Adrenal gland (tissue), 12 donors: ENCODE measurements around the gene FAM20C. TPM values are rescaled to one million over a fixed set of nuclear protein-coding genes. Genes with fewer than 3 reads are reported as not detected.

Experiments
- DNase-seq, 7 donors: peaks; one replicate each; pipeline ENCODE4 v3.0.0-alpha.2; 2019 to 2020
- H3K27ac ChIP-seq, 5 donors: fragments of 200-600 bp; sonication (generic) in 4 of 5; 1 replicate in 3 of 5; 2 replicates in 2 of 5; pipeline versions ENCODE4 v1.5.1 to v1.8.0; 2016 to 2020; ENCODE audit warnings: mild to moderate bottlenecking in 1 of 5
- H3K27me3 ChIP-seq: fragments of 200-600 bp; 2 replicates; pipeline ENCODE4 v1.8.0; 2021
- H3K36me3 ChIP-seq, 2 donors: fragments of 200-600 bp; replicated peaks in 1 of 2; 1 replicate in 1 of 2; 2 replicates in 1 of 2; pipeline versions ENCODE4 v1.5.1 to v1.8.0; 2018 to 2022
- H3K4me1 ChIP-seq, 2 donors: fragments of 200-600 bp; replicated peaks in 1 of 2; 1 replicate in 1 of 2; 2 replicates in 1 of 2; pipeline versions ENCODE4 v1.5.1 to v1.8.0; 2018 to 2021
- H3K4me3 ChIP-seq, 4 donors: fragments of 200-600 bp; sonication (generic) in 3 of 4; one replicate each; pipeline ENCODE4 v1.5.1; 2016 to 2018
- H3K9me3 ChIP-seq, 3 donors: fragments of 200-600 bp; sonication (generic) in 1 of 3; replicated peaks in 1 of 3; 1 replicate in 2 of 3; 2 replicates in 1 of 3; pipeline versions ENCODE4 v1.5.1 to v1.8.0; 2016 to 2021
- CTCF ChIP-seq, 6 experiments: fragments of 450-650 bp in 4 of 6; fragments of 200-600 bp in 2 of 6; sonication (generic) in 1 of 6; IDR thresholded peaks; 1 replicate in 5 of 6; 2 replicates in 1 of 6; pipeline versions ENCODE4 v1.5.1 to v1.8.0; 2016 to 2021; ENCODE audit warnings: antibody characterized with exemption in 6 of 6, mild to moderate bottlenecking in 2 of 6, moderate library complexity in 1 of 6
- POLR2A ChIP-seq, 2 donors: fragments of 450-650 bp; IDR thresholded peaks; one replicate each; pipeline ENCODE4 v1.6.1; 2017; ENCODE audit warnings: antibody characterized with exemption in 2 of 2, mild to moderate bottlenecking in 2 of 2, moderate library complexity in 1 of 2
- WGBS, 4 donors: extraction: QIAGEN DNeasy Blood & Tissue Kit in 2 of 4; methylation state at CpG; one replicate each; pipeline versions ENCODE4 v1.1.5 to v1.1.7; 2013 to 2017; 5-methylcytosine and 5-hydroxymethylcytosine counted together
- intact Hi-C, 2 donors: fragments of 100-400 bp; cut with DNase I; formaldehyde crosslinking; loops; one replicate each; pipeline versions ENCODE4 v1.14.1 to v1.15.0; 2022 to 2023
- polyA plus RNA-seq, 3 donors: library from polyadenylated mRNA; stranded (reverse); fragments of 200-250 nt in 2 of 3; fragments of 350-450 nt in 1 of 3; fragmentation: Illumina TruSeq in 1 of 3; extraction: RNeasy Lipid Tissue Mini Kit (QIAGEN cat#74804) in 1 of 3; gene quantifications; one replicate each; pipeline ENCODE4 v1.2.3, GENCODE V29; 2013 to 2014
- total RNA-seq, 9 donors: library from RNA; depleted of rRNA in 4 of 9; stranded (reverse); fragments of >200 nt in 4 of 9; fragments of 120-200 nt in 1 of 9; fragmentation: NEBNext Ultra II Directional in 1 of 9; extraction: Animal tissue kit (Norgen Biotek cat#: 25700) in 1 of 9; gene quantifications; one replicate each; pipeline versions ENCODE4 v1.1.0 to v1.2.4, GENCODE V29; 2013 to 2023
- donor health status: healthy with polysubstance abuse.
- donor health status: Bipolar disorder and iron deficiency.
- donor health status: DM: yes; HTN: yes; CAD: no.
- donor health status: DM: no; HTN: no; CAD: no.
- donor health status: DM: no; HTN: no; CAD: no.
- donor health status: DM: yes; HTN: yes; CAD: no.

FAM20C gene
- total and polyA plus RNA-seq, 12 donors = 2.8 to 57.9 (median 36.0) TPM

GRCh38 chr7:209906-210305 lies 17.5 kb downstream of the FAM20C start:
- no peak for TF ChIP-seq POLR2A (IDR thresholded peaks at IDR 0.05)
- no peak for TF ChIP-seq CTCF (IDR thresholded peaks at IDR 0.05)
- intact Hi-C loops = no loop called here
- Histone ChIP-seq H3K4me1 (no peaks in the 10 kb centered on the region), H3K27ac (no peak overlapping the region), H3K9me3 (no peaks in the 10 kb centered on the region), H3K27me3 (no peaks in the 10 kb centered on the region), H3K36me3 (peaks cover 0 to 21% of the 10 kb centered on the region in 2 donors), H3K4me3 (no peak overlapping the region)
- WGBS, 4 donors = 79 to 85% (median 82%) methylated on average over 13 to 24 of the region's 24 CpGs
- DNase-seq = no peak

- H3K4me1 ChIP-seq = no peaks in the 10 kb centered on the region
Observed at GRCh38 chr7:210401-210925, 18.1 kb downstream of the FAM20C start.

DNA sequence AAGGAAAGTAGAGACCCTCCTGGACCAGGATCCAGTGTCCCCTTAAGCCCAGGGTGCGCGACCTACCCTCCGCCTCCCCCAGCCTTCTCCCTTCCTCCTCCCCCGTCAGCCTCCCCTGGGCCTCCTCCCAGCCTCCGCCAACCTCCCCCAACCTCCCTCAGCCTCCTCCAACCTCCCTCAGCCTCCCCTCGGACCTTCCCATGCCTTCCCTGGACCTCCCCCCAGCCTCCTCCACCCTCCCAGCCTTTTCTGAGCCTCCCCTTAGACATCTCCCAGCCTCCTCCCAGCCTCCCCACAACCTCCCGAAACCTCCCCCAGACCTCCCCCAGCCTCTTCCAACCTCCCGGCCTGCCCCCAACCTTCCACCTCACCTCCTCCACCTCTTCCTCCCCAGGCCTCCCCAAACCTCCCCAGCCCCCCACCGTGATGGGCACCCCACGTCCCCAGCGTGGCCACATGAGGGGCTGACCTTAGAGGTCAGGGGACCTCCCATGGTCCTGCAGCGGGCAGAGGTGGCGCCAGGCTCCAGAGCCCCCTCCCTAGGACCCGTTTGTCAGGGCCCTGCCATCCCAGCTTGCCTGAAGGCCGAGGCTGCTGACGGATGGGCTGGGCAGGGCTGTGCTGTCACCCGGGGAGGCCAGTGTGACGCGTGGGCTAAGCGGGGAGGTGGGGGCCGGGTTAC lies 18.8 kb downstream of the FAM20C start:
- WGBS, 4 donors = 84 to 92% (median 90%) methylated on average over 15 to 21 of the region's 21 CpGs
- intact Hi-C loops = no loop called here
- peaks cover 0 to 18% of the 10 kb centered on the region in 2 donors for H3K36me3 ChIP-seq
- H3K9me3 ChIP-seq = no peaks in the 10 kb centered on the region
- H3K4me3 ChIP-seq = no peak overlapping the region
- no peak for DNase-seq
- H3K4me1 ChIP-seq = no peaks in the 10 kb centered on the region
- H3K27me3 ChIP-seq = no peaks in the 10 kb centered on the region
- TF ChIP-seq CTCF (IDR thresholded peaks at IDR 0.05) (no peak), POLR2A (IDR thresholded peaks at IDR 0.05) (no peak)
- H3K27ac ChIP-seq = no peak overlapping the region

More at GRCh38 chr7:210401-210925, 18.1 kb downstream of the FAM20C start:
- intact Hi-C loops = no loop called here
- no peaks in the 10 kb centered on the region for H3K27me3 ChIP-seq
- no peak for TF ChIP-seq POLR2A (IDR thresholded peaks at IDR 0.05)
- no peak for TF ChIP-seq CTCF (IDR thresholded peaks at IDR 0.05)
- WGBS, 4 donors = 91 to 95% (median 92%) methylated on average over 13 to 31 of the region's 31 CpGs
- H3K4me3 ChIP-seq = no peak overlapping the region
- DNase-seq = no peak
- peaks cover 0 to 19% of the 10 kb centered on the region in 2 donors for H3K36me3 ChIP-seq
- H3K9me3 ChIP-seq = no peaks in the 10 kb centered on the region
- H3K27ac ChIP-seq = no peak overlapping the region

DNA sequence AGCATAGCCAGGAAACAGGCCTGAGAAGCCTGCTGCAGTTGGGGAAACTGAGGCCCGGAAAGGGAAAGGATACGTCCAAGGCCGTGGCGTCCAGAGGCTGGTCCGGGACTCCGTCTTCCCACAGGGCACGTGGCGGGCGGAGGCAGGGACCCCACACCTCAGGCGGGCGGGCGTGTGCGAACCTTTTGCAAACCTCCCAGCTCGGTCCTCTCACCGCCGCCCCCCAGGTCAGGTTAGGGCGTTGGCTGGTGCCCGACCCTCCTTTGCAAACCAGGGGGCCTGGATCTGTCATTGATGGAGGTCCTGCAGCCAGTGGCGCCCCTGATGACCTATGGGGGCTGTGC lies 19.3 kb downstream of the FAM20C start:
- intact Hi-C loops = no loop called here
- no peaks in the 10 kb centered on the region for H3K4me1 ChIP-seq
- peaks cover 0 to 18% of the 10 kb centered on the region in 2 donors for H3K36me3 ChIP-seq

DNA sequence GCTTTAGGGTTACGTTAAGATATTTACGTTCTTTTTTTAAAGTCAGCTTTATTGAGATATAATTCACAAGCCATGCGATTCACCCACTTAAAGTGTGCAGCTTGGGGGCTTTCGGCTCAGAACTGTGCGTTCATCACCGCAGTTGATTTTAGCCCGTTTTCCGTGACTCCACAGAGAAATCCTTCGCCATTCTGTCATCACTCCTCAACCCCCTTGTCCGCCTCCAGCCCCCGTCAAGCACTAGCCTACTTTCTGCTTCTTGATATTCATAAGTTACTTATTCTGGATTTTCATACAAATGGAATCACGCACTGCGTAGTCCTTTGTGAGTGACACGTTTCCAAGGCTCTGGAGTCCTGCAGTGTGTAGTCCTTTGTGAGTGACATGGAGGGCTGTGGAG lies 20.4 kb downstream of the FAM20C start:
- Histone ChIP-seq H3K4me1 (no peaks in the 10 kb centered on the region), H3K27ac (no peak overlapping the region), H3K36me3 (peaks cover 0 to 18% of the 10 kb centered on the region in 2 donors), H3K9me3 (no peaks in the 10 kb centered on the region), H3K4me3 (no peak overlapping the region), H3K27me3 (no peaks in the 10 kb centered on the region)
- no peak for DNase-seq
- WGBS, 4 donors = 93 to 96% (median 95%) methylated on average over 14 of the region's 14 CpGs
- TF ChIP-seq POLR2A (IDR thresholded peaks at IDR 0.05) (no peak), CTCF (IDR thresholded peaks at IDR 0.05) (no peak)
- intact Hi-C loops = no loop called here

More for the DNA sequence above, 19.3 kb downstream of the FAM20C start:
- TF ChIP-seq POLR2A (IDR thresholded peaks at IDR 0.05) = no peak
- DNase-seq = no peak
- WGBS, 4 donors = 78 to 97% (median 93%) methylated on average over 6 to 19 of the region's 19 CpGs
- H3K9me3 ChIP-seq = no peaks in the 10 kb centered on the region
- H3K4me3 ChIP-seq = no peak overlapping the region
- H3K27ac ChIP-seq = no peak overlapping the region
- H3K27me3 ChIP-seq = no peaks in the 10 kb centered on the region
